ENCODE data around the gene MT4. TPM values are rescaled to one million over a fixed set of nuclear protein-coding genes. Genes with fewer than 3 reads are reported as not detected.

The MT4 gene
- total RNA-seq, 1 experiment from 2014 or later = not detected

DNA sequence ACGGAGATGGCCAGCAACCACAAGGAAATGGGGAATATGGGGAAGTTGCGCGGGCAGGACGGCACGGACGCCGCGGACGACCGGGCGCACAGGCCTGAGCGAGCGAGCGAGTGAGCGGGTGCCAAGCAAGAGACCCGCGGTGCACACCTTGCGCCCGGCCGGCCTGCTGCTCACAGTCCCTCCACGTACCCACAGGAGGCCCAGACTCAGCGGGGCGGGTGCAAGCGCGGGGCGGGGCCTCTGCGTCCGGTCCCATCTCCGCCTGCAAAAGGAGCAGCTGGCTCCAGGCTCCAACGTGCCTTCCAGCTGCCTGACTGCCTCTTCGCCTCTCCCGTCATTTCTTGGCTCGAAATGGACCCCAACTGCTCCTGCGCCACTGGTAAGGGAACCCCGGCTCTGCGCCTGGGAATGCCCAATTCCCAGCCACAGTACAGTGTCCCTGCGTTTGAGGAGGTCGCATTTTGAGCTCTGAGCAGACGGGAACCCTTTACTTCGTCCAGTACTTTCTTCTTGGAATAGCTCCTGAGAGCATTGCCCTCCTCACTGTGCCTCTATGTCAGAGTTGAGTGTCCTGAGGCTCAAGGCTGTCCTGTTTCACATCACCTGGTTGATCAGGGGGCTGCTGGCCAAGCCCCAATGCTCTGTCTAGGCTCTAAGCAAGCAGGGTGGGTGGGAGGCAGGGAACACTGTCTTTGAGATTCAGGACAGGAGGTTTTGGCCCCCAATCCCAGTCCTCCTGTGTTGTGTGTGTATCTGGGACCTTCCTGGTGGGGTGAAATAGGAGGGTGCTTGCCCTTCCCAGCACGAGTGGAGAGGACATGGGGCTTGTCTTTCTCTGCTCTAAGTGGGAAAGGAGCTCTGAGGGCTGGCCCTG, 52.6 kb downstream of the MT4 start:
- Histone ChIP-seq H3K27me3 (ENCODE audit: low read length) (no peaks in the 10 kb centered on the region), H3K4me2 (ENCODE audit: low read depth, low read length, poor library complexity, severe bottlenecking) (no peak overlapping the region), H3K79me2 (ENCODE audit: low read length) (no peaks in the 10 kb centered on the region), H3K9ac (ENCODE audit: low read length) (no peak overlapping the region), H3K36me3 (ENCODE audit: insufficient read depth, low read length) (no peaks in the 10 kb centered on the region), H3K4me1 (ENCODE audit: low read length) (peaks cover 15% of the 10 kb centered on the region), H4K20me1 (ENCODE audit: insufficient read depth, low read depth, low read length) (no peaks in the 10 kb centered on the region), H3K9me2 (replicated peaks; ENCODE audit: insufficient read depth, low read length) (no peaks in the 10 kb centered on the region), H2AFZ (ENCODE audit: low read length) (no peak overlapping the region), H3K27ac (ENCODE audit: low read length) (no peak overlapping the region), H3K4me3 (ENCODE audit: low read length) (no peak overlapping the region), H3K9me3 (ENCODE audit: low read length) (no peaks in the 10 kb centered on the region)
- DNase-seq = no peak

DNA sequence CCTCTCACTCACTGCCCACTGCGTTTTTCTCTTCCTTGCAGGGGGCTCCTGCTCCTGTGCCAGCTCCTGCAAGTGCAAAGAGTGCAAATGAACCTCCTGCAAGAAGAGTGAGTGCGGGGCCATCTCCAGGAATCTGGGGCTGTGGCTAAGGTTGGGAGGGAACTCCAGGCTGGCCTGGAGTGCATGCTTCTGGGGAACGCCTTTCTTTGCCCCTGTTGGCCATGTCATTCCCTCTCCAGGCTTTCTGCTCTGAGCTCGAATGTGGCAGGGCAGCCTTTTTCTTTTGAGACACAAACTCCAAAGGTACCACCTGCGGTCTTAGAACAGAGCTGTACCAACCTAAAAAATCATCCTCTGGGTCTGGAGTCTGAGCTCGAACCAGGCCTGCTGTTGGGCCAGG, 53.3 kb downstream of the MT4 start:
- no peak overlapping the region for H2AFZ ChIP-seq (ENCODE audit: low read length)
- H3K9ac ChIP-seq (ENCODE audit: low read length) = no peak overlapping the region
- no peak overlapping the region for H3K4me3 ChIP-seq (ENCODE audit: low read length)
- no peaks in the 10 kb centered on the region for H3K9me2 ChIP-seq (replicated peaks; ENCODE audit: insufficient read depth, low read length)
- no peaks in the 10 kb centered on the region for H3K27me3 ChIP-seq (ENCODE audit: low read length)
- no peak for DNase-seq
- no peaks in the 10 kb centered on the region for H3K79me2 ChIP-seq (ENCODE audit: low read length)
- H3K36me3 ChIP-seq (ENCODE audit: insufficient read depth, low read length) = no peaks in the 10 kb centered on the region
- H3K27ac ChIP-seq (ENCODE audit: low read length) = no peak overlapping the region
- no peaks in the 10 kb centered on the region for H3K9me3 ChIP-seq (ENCODE audit: low read length)
- no peaks in the 10 kb centered on the region for H4K20me1 ChIP-seq (ENCODE audit: insufficient read depth, low read depth, low read length)
- no peak overlapping the region for H3K4me2 ChIP-seq (ENCODE audit: low read depth, low read length, poor library complexity, severe bottlenecking)
- H3K4me1 ChIP-seq (ENCODE audit: low read length) = peaks cover 22% of the 10 kb centered on the region

Other genes with a start within 250 kb of the MT4 start
- gene AMFR, start 139.5 kb upstream of the MT4 start, total RNA-seq (2014; rRNA removed; shearing (Covaris generic); ENCODE audit: low replicate concordance) = 243 and 284 TPM in 2 replicates
- 73.2 and 170 TPM in 2 replicates for gene NUDT21, start 113.7 kb upstream of the MT4 start, total RNA-seq (2014; rRNA removed; shearing (Covaris generic); ENCODE audit: low replicate concordance)
- gene OGFOD1, start 113.5 kb upstream of the MT4 start, total RNA-seq (2014; rRNA removed; shearing (Covaris generic); ENCODE audit: low replicate concordance) = 51.9 and 61.0 TPM in 2 replicates
- 55.5 and 66.2 TPM in 2 replicates for gene BBS2, start 45.0 kb upstream of the MT4 start, total RNA-seq (2014; rRNA removed; shearing (Covaris generic); ENCODE audit: low replicate concordance)
- gene MT3, start 24.5 kb downstream of the MT4 start, total RNA-seq (2014; rRNA removed; shearing (Covaris generic); ENCODE audit: low replicate concordance) = not detected in 2 replicates
- gene MT2A, start 43.5 kb downstream of the MT4 start, total RNA-seq (2014; rRNA removed; shearing (Covaris generic); ENCODE audit: low replicate concordance) = 292 and 385 TPM in 2 replicates
- not detected in 2 replicates for gene MT1E, start 60.7 kb downstream of the MT4 start, total RNA-seq (2014; rRNA removed; shearing (Covaris generic); ENCODE audit: low replicate concordance)
- gene MT1M, start 67.6 kb downstream of the MT4 start, total RNA-seq (2014; rRNA removed; shearing (Covaris generic); ENCODE audit: low replicate concordance) = not detected in 2 replicates
- not detected in 2 replicates for gene MT1A, start 73.6 kb downstream of the MT4 start, total RNA-seq (2014; rRNA removed; shearing (Covaris generic); ENCODE audit: low replicate concordance)
- 2.7 and 5.7 TPM in 2 replicates for gene MT1B, start 86.8 kb downstream of the MT4 start, total RNA-seq (2014; rRNA removed; shearing (Covaris generic); ENCODE audit: low replicate concordance)
- gene MT1F, start 92.9 kb downstream of the MT4 start, total RNA-seq (2014; rRNA removed; shearing (Covaris generic); ENCODE audit: low replicate concordance) = 36.3 and 68.5 TPM in 2 replicates
- not detected in 2 replicates for gene MT1G, start 103.0 kb downstream of the MT4 start, total RNA-seq (2014; rRNA removed; shearing (Covaris generic); ENCODE audit: low replicate concordance)
- gene MT1H, start 104.7 kb downstream of the MT4 start, total RNA-seq (2014; rRNA removed; shearing (Covaris generic); ENCODE audit: low replicate concordance) = 4.6 TPM in 1 of 2 replicates, not detected in the other
- gene MT1X, start 117.4 kb downstream of the MT4 start, total RNA-seq (2014; rRNA removed; shearing (Covaris generic); ENCODE audit: low replicate concordance) = 238 and 374 TPM in 2 replicates
- 112 and 116 TPM in 2 replicates for gene NUP93, start 165.1 kb downstream of the MT4 start, total RNA-seq (2014; rRNA removed; shearing (Covaris generic); ENCODE audit: low replicate concordance)